GM12875 (cell line): Measurements from ENCODE around the gene RHOF.

Source experiments
- H3K4me3 ChIP-seq: one replicate; pipeline ENCODE4 v1.5.1; 2011; ENCODE audit warnings: low read depth, low read length, control low read depth
- TF ChIP-seq, protein P1 (sequence below): IDR thresholded peaks from 2 replicates; pipeline ENCODE4 v1.5.1; 2011; ENCODE audit warnings: low read depth, mild to moderate bottlenecking, control low read depth, inconsistent platforms, low read length, moderate library complexity, borderline replicate concordance; ENCODE audit not compliant: insufficient read depth

The RHOF gene

DNA sequence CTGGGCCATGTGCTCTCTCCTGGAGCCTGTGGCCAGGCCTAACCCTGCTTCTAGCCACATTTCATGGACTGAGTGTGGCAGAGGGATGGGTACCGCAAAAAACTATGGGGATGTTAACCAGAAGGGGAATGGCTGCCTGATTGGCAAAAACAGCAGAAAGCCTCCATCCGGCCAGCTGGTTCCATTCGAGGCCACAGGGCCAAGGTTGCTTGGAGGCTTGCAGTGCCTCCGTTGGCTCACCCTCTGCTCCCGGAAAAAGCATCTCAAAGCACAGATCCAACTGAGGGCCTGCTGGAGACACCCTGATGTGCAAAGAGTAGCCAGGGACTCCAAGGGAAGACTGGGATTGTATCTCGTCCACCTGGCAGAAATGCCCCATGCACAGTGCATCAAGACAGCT, 64.5 kb downstream of the RHOF start:
- no peak overlapping the region for H3K4me3 ChIP-seq
- TF ChIP-seq, protein P1, sequence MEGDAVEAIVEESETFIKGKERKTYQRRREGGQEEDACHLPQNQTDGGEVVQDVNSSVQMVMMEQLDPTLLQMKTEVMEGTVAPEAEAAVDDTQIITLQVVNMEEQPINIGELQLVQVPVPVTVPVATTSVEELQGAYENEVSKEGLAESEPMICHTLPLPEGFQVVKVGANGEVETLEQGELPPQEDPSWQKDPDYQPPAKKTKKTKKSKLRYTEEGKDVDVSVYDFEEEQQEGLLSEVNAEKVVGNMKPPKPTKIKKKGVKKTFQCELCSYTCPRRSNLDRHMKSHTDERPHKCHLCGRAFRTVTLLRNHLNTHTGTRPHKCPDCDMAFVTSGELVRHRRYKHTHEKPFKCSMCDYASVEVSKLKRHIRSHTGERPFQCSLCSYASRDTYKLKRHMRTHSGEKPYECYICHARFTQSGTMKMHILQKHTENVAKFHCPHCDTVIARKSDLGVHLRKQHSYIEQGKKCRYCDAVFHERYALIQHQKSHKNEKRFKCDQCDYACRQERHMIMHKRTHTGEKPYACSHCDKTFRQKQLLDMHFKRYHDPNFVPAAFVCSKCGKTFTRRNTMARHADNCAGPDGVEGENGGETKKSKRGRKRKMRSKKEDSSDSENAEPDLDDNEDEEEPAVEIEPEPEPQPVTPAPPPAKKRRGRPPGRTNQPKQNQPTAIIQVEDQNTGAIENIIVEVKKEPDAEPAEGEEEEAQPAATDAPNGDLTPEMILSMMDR = no peak
